ENCODE measurements around the gene PGPEP1. TPM values are rescaled to one million over a fixed set of nuclear protein-coding genes. Genes with fewer than 3 reads are reported as not detected.

The PGPEP1 gene
- total RNA-seq, 1 experiment from 2014 or later = 25.6 TPM

DNA sequence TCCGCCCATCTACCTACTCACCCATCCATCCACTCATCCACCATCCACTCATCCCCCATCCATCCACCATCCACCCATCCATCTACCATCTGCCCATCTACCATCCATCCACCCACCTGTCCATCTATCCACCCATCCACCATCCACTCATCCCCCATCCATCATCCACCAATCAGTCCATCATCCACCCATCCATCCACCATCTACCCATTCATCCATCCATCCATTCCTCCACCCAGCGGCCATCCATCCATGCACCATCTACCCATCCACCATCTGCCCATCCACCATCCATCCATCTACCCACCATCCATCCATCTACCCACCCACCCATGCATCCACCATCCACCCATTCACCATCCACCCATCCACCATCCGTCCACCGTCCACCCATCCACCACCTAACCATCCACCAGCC lies 45.4 kb upstream of the PGPEP1 start:
- Mint-ChIP-seq H3K4me1 (ENCODE audit: low read depth, unreplicated experiment) (peaks cover 7% of the 10 kb centered on the region), H3K4me3 (ENCODE audit: unreplicated experiment) (no peak overlapping the region), H3K27me3 (ENCODE audit: insufficient read depth, unreplicated experiment) (no peaks in the 10 kb centered on the region), H3K27ac (ENCODE audit: unreplicated experiment) (peak overlapping the region; percentile 75), H3K36me3 (ENCODE audit: insufficient read depth, unreplicated experiment) (peaks cover 7% of the 10 kb centered on the region), H3K9me3 (ENCODE audit: unreplicated experiment) (no peaks in the 10 kb centered on the region)
- H3K27me3 ChIP-seq (replicated peaks; ENCODE audit: control insufficient read depth, insufficient read depth, low read length) = no peaks in the 10 kb centered on the region
- H3K9me3 ChIP-seq = no peaks in the 10 kb centered on the region
- TF ChIP-seq, protein P1, sequence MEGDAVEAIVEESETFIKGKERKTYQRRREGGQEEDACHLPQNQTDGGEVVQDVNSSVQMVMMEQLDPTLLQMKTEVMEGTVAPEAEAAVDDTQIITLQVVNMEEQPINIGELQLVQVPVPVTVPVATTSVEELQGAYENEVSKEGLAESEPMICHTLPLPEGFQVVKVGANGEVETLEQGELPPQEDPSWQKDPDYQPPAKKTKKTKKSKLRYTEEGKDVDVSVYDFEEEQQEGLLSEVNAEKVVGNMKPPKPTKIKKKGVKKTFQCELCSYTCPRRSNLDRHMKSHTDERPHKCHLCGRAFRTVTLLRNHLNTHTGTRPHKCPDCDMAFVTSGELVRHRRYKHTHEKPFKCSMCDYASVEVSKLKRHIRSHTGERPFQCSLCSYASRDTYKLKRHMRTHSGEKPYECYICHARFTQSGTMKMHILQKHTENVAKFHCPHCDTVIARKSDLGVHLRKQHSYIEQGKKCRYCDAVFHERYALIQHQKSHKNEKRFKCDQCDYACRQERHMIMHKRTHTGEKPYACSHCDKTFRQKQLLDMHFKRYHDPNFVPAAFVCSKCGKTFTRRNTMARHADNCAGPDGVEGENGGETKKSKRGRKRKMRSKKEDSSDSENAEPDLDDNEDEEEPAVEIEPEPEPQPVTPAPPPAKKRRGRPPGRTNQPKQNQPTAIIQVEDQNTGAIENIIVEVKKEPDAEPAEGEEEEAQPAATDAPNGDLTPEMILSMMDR (IDR thresholded peaks at IDR 0.05; ENCODE audit: insufficient read depth in 1 of 2, low read depth in 1 of 2, low read length in 1 of 2, severe bottlenecking in 1 of 2, unreplicated experiment in 1 of 2) = no peak
- ChIA-PET CTCF (no interaction called here), POLR2A (no interaction called here)
- no peak overlapping the region for H3K4me3 ChIP-seq (ENCODE audit: low read depth, low read length)
- no TSS peak for BruUV-seq (replicated peaks)
- no peak for DNase-seq
- H3K4me1 ChIP-seq = peaks cover 18% of the 10 kb centered on the region
- H3K36me3 ChIP-seq (ENCODE audit: control insufficient read depth, insufficient read depth, low read length) = no peaks in the 10 kb centered on the region
- intact Hi-C loops (cut with micrococcal nuclease; ENCODE audit: unreplicated experiment) = no loop called here

DNA sequence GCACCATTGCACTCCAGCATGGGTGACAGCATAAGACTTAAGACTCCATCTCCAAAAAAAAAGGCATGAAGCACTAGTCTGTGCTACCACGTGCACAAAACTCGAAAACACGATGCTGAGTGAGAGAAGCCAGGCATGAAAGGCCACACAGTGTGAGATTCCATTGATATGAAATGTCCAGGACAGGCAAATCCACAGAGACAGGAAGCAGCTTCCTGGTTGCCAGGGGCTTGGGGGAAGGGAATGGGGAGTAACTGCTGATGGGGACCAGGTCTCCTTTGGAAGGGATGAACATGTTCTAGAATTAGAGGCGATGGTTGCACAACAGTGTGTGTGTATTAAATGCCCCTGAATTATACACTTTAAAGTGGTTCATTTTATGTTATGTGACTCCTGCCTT lies 43.1 kb upstream of the PGPEP1 start:
- Mint-ChIP-seq H3K36me3 (ENCODE audit: insufficient read depth, unreplicated experiment) (peaks cover 7% of the 10 kb centered on the region), H3K27ac (ENCODE audit: unreplicated experiment) (no peak overlapping the region), H3K27me3 (ENCODE audit: insufficient read depth, unreplicated experiment) (no peaks in the 10 kb centered on the region), H3K4me1 (ENCODE audit: low read depth, unreplicated experiment) (no peaks in the 10 kb centered on the region), H3K4me3 (ENCODE audit: unreplicated experiment) (no peak overlapping the region), H3K9me3 (ENCODE audit: unreplicated experiment) (no peaks in the 10 kb centered on the region)
- TF ChIP-seq, protein P1 (IDR thresholded peaks at IDR 0.05; ENCODE audit: insufficient read depth in 1 of 2, low read depth in 1 of 2, low read length in 1 of 2, severe bottlenecking in 1 of 2, unreplicated experiment in 1 of 2) = no peak
- Histone ChIP-seq H3K4me3 (ENCODE audit: low read depth, low read length) (no peak overlapping the region), H3K4me1 (peaks cover 24% of the 10 kb centered on the region), H3K9me3 (no peaks in the 10 kb centered on the region), H3K27me3 (replicated peaks; ENCODE audit: control insufficient read depth, insufficient read depth, low read length) (no peaks in the 10 kb centered on the region), H3K36me3 (ENCODE audit: control insufficient read depth, insufficient read depth, low read length) (no peaks in the 10 kb centered on the region)
- ChIA-PET CTCF (no interaction called here), POLR2A (no interaction called here)
- BruUV-seq (replicated peaks) = no TSS peak
- intact Hi-C loops (cut with micrococcal nuclease; ENCODE audit: unreplicated experiment) = no loop called here
- no peak for DNase-seq

DNA sequence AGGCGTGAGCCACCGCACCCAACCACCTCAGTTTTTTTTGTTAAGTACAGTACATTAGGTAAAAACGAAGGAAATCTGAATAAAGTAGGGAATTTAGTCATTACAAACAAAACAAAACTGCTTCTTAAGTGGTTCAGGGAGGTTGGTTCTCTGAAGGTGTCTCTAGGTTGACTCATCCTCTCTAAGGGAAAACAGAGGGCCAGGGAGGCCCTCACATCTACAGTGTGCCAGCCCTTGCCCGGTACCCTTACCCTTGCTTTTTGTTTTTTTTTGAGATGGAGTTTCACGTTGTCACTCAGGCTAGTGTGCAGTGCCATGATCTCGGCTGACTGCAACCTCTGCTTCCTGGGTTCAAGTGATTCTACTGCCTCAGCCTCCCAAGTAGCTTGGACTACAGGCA lies 41.8 kb upstream of the PGPEP1 start:
- H3K9me3 ChIP-seq = no peaks in the 10 kb centered on the region
- intact Hi-C loops (cut with micrococcal nuclease; ENCODE audit: unreplicated experiment) = no loop called here
- Mint-ChIP-seq H3K9me3 (ENCODE audit: unreplicated experiment) (no peaks in the 10 kb centered on the region), H3K4me3 (ENCODE audit: unreplicated experiment) (no peak overlapping the region), H3K4me1 (ENCODE audit: low read depth, unreplicated experiment) (peaks cover 5% of the 10 kb centered on the region), H3K27me3 (ENCODE audit: insufficient read depth, unreplicated experiment) (no peaks in the 10 kb centered on the region), H3K27ac (ENCODE audit: unreplicated experiment) (no peak overlapping the region), H3K36me3 (ENCODE audit: insufficient read depth, unreplicated experiment) (peaks cover 12% of the 10 kb centered on the region)
- ChIA-PET POLR2A (no interaction called here), CTCF (no interaction called here)
- no peaks in the 10 kb centered on the region for H3K27me3 ChIP-seq (replicated peaks; ENCODE audit: control insufficient read depth, insufficient read depth, low read length)
- no peaks in the 10 kb centered on the region for H3K36me3 ChIP-seq (ENCODE audit: control insufficient read depth, insufficient read depth, low read length)
- BruUV-seq (replicated peaks) = no TSS peak
- TF ChIP-seq, protein P1 (IDR thresholded peaks at IDR 0.05; ENCODE audit: insufficient read depth in 1 of 2, low read depth in 1 of 2, low read length in 1 of 2, severe bottlenecking in 1 of 2, unreplicated experiment in 1 of 2) = no peak
- H3K4me1 ChIP-seq = peaks cover 16% of the 10 kb centered on the region
- DNase-seq = no peak
- no peak overlapping the region for H3K4me3 ChIP-seq (ENCODE audit: low read depth, low read length)

All from Caco-2 (cell line).